Measurements from ENCODE around the gene TNFSF15. TPM values are rescaled to one million over a fixed set of nuclear protein-coding genes. Genes with fewer than 3 reads are reported as not detected.

TNFSF15 gene
- total RNA-seq, 6 experiments from 2014 or later: 0.02 to 0.21 (median 0.05) TPM; not detected in 1

DNA sequence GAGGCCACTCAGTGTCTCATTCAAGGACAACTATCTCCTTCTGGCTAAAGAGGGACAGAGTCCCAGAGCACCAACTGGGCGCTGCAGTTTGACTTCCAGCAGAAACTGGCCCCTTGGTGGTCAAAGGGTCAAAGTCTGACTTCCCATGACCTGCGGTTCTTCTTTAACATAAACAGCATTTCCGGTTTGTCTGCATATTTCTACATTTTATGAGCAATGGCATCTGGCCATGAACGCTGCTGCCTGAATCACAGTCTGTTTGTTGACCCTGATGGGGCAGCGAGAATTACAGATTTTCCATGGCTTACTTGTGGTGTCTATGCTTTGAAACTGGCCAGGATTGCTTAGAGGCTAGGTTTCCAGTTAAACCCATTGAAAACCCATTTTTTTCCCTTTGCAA lies 1.3 kb downstream of the TNFSF15 start:
- Mint-ChIP-seq H3K36me3 (ENCODE audit: low read depth) (no peaks in the 10 kb centered on the region), H3K27me3 (ENCODE audit: insufficient read depth) (peaks cover 14% of the 10 kb centered on the region), H3K27ac (no peak overlapping the region), H3K4me3 (peak overlapping the region; percentile 11), H3K9me3 (no peaks in the 10 kb centered on the region), H3K4me1 (ENCODE audit: low read depth) (peaks cover 35% of the 10 kb centered on the region)
- TF ChIP-seq, protein P1, sequence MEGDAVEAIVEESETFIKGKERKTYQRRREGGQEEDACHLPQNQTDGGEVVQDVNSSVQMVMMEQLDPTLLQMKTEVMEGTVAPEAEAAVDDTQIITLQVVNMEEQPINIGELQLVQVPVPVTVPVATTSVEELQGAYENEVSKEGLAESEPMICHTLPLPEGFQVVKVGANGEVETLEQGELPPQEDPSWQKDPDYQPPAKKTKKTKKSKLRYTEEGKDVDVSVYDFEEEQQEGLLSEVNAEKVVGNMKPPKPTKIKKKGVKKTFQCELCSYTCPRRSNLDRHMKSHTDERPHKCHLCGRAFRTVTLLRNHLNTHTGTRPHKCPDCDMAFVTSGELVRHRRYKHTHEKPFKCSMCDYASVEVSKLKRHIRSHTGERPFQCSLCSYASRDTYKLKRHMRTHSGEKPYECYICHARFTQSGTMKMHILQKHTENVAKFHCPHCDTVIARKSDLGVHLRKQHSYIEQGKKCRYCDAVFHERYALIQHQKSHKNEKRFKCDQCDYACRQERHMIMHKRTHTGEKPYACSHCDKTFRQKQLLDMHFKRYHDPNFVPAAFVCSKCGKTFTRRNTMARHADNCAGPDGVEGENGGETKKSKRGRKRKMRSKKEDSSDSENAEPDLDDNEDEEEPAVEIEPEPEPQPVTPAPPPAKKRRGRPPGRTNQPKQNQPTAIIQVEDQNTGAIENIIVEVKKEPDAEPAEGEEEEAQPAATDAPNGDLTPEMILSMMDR (IDR thresholded peaks at IDR 0.05): no peak
- peak; percentile 83 for DNase-seq

DNA sequence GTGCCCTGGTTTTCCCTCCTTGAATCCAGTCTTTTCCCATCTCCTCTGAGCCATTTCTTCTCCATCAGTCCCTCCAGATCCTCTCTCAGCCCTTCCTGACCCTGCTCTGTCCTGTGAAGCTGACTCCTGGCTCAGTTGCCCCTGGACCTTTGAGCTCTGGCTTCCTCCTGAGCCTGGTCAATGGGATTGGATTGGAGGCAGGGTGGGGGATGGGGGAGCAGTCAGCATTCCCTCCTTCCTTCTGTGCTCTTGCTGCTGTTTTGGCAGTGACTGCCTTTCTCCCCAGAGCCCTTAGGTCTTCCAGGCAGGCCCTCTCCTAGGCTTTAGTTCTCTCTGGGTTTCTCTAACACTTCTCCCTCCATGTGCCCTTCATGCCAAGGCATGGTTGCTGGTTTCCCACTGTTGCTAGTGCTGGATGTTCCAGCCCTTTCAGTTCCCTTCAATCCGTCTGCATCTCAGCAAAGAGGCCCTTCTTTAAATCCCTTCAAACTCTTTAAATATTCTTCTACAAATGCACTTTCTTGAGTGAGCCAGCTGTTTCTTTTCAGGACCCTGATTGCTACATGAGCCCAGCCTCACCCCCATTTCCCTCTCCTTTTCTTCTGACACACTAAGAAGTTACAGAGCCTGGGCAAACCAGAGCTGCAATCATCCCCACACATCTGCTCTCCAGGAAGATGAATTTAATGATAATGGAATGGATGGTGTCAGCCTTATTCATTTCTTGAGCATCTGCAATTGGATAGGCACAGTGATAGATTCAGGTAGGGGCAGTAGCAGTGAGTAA lies 2.2 kb downstream of the TNFSF15 start:
- Mint-ChIP-seq H3K4me1 (ENCODE audit: low read depth) (peaks cover 35% of the 10 kb centered on the region), H3K27ac (no peak overlapping the region), H3K36me3 (ENCODE audit: low read depth) (no peaks in the 10 kb centered on the region), H3K27me3 (ENCODE audit: insufficient read depth) (peaks cover 9% of the 10 kb centered on the region), H3K4me3 (no peak overlapping the region), H3K9me3 (no peaks in the 10 kb centered on the region)
- DNase-seq: no peak
- TF ChIP-seq, protein P1 (IDR thresholded peaks at IDR 0.05): no peak

DNA sequence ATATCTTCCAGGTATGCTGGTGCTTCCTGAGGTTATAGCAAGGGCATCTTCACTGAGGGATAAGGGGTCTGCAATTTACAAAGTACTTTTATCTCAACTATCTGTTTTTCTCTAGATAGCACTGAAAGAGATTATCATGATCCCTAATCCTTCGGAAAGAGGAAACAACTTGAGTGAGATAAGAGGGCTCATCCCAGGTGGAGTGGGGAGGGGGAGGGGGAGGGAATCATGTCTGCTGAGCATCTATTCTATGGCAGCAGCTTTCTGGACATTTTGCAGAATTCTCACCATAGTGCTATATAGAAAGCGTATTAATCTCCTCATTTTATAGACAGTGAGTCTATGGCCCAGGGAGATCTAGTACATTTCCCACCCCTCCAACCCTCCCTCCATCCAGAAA lies 5.9 kb downstream of the TNFSF15 start:
- no peaks in the 10 kb centered on the region for H3K9me3 Mint-ChIP-seq
- H3K36me3 Mint-ChIP-seq (ENCODE audit: low read depth): no peaks in the 10 kb centered on the region
- H3K27ac Mint-ChIP-seq: no peak overlapping the region
- H3K4me3 Mint-ChIP-seq: no peak overlapping the region
- TF ChIP-seq, protein P1 (IDR thresholded peaks at IDR 0.05): no peak
- peaks cover 8% of the 10 kb centered on the region for H3K27me3 Mint-ChIP-seq (ENCODE audit: insufficient read depth)
- no peak for DNase-seq
- H3K4me1 Mint-ChIP-seq (ENCODE audit: low read depth): peaks cover 19% of the 10 kb centered on the region

DNA sequence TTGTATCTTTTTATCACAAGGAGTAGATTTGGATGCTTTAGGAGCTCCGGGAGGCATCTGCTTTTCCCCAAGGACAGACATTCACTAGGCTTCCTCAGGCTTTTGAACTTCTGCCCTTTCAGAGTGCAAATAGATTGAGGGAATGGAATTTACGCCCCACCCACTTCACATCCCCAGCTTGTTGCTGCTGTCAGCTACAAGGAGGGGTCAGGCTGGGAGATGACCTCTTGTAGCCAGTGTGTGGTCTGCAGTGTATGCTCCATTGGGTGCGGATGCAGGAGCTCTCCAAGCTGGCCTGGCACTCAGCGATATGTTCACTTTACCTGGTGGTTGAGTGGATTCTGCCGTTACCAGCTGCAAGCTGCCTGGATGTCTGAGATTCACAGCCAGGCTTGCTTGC lies 6.4 kb downstream of the TNFSF15 start:
- Mint-ChIP-seq H3K36me3 (ENCODE audit: low read depth) (no peaks in the 10 kb centered on the region), H3K4me3 (no peak overlapping the region), H3K9me3 (no peaks in the 10 kb centered on the region), H3K27me3 (ENCODE audit: insufficient read depth) (peaks cover 8% of the 10 kb centered on the region), H3K4me1 (ENCODE audit: low read depth) (peaks cover 14% of the 10 kb centered on the region), H3K27ac (no peak overlapping the region)
- TF ChIP-seq, protein P1 (IDR thresholded peaks at IDR 0.05): no peak
- DNase-seq: no peak

DNA sequence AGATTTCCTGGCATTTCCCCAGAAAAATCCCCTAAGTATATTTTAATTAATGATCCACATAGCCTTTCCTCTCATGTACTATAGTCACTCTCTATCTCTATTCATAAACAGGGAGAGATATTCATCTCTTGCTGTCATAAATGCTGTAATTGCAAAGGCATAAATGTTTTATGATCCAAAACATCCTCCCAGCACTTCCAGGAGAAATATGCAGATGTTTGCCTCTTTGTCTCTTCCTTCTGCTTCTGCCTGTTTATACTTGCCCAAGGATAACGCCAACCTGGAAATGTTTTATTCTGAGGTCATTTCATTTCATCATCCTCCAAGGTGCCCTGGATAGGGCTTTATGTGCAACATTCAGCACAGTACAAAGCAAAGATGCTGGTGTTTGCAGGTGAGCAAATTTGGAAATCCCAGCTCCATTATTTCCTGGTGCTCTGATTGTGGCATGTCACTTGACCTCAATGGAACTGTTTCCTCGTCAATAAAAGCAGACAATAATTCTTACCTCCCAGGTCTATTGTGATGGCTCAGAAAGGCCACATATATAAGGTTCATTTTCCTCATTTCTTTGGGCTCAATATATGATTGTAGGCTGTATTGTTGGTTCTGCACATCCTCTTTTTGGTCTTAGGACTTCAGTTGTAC lies 6.9 kb downstream of the TNFSF15 start:
- Mint-ChIP-seq H3K4me1 (ENCODE audit: low read depth) (peaks cover 9% of the 10 kb centered on the region), H3K4me3 (no peak overlapping the region), H3K9me3 (no peaks in the 10 kb centered on the region), H3K27ac (no peak overlapping the region), H3K27me3 (ENCODE audit: insufficient read depth) (peaks cover 8% of the 10 kb centered on the region), H3K36me3 (ENCODE audit: low read depth) (no peaks in the 10 kb centered on the region)
- DNase-seq: no peak
- TF ChIP-seq, protein P1 (IDR thresholded peaks at IDR 0.05): no peak
